HFFc6 (cell line): ENCODE results near the gene PNPLA7. TPM values are rescaled to one million over a fixed set of nuclear protein-coding genes. Genes with fewer than 3 reads are reported as not detected.
"Not testable (repeated sequence)": the region's sequence is repeated elsewhere in the genome, so short reads cannot be mapped to it uniquely, and the experiment has no call there.

Source experiments
- DNase-seq: peaks from one replicate; pipeline ENCODE4 v3.0.0-alpha.2; 2018
- H3K27ac Mint-ChIP-seq: 2 replicates; pipeline ENCODE4 v1.8.0; 2020; ENCODE audit warnings: mild to moderate bottlenecking, mixed read lengths
- H3K27me3 Mint-ChIP-seq: 2 replicates; pipeline ENCODE4 v1.8.0; 2021; ENCODE audit warnings: mild to moderate bottlenecking, moderate library complexity, mixed read lengths; ENCODE audit not compliant: insufficient read depth
- H3K36me3 Mint-ChIP-seq: 2 replicates; pipeline ENCODE4 v1.8.0; 2021; ENCODE audit warnings: low read depth, mixed read lengths
- H3K4me1 Mint-ChIP-seq: 2 replicates; pipeline ENCODE4 v1.8.0; 2020; ENCODE audit warnings: low read depth, mixed read lengths
- H3K4me3 Mint-ChIP-seq: 2 replicates; pipeline ENCODE4 v1.8.0; 2020; ENCODE audit warnings: mild to moderate bottlenecking, moderate library complexity, mixed read lengths
- H3K9me3 Mint-ChIP-seq: 2 replicates; pipeline ENCODE4 v1.8.0; 2020; ENCODE audit warnings: mild to moderate bottlenecking, mixed read lengths
- total RNA-seq, 6 experiments: library from RNA; stranded (reverse); fragmentation: NEBNext Ultra II Directional; extraction: Animal tissue kit (Norgen Biotek cat#: 25700); gene quantifications; 2 replicates in 1 of 6; 3 replicates in 5 of 6; pipeline ENCODE4 v1.2.3, GENCODE V29; 2021
- TF ChIP-seq, protein P1 (sequence below): fragments of 200-600 bp; sonication (generic); IDR thresholded peaks from 2 replicates; pipeline ENCODE4 v1.5.0; 2021; ENCODE audit warnings: antibody characterized with exemption, mild to moderate bottlenecking

PNPLA7 gene
- total RNA-seq, 6 experiments from 2014 or later = 0.20 to 0.90 (median 0.52) TPM

DNA sequence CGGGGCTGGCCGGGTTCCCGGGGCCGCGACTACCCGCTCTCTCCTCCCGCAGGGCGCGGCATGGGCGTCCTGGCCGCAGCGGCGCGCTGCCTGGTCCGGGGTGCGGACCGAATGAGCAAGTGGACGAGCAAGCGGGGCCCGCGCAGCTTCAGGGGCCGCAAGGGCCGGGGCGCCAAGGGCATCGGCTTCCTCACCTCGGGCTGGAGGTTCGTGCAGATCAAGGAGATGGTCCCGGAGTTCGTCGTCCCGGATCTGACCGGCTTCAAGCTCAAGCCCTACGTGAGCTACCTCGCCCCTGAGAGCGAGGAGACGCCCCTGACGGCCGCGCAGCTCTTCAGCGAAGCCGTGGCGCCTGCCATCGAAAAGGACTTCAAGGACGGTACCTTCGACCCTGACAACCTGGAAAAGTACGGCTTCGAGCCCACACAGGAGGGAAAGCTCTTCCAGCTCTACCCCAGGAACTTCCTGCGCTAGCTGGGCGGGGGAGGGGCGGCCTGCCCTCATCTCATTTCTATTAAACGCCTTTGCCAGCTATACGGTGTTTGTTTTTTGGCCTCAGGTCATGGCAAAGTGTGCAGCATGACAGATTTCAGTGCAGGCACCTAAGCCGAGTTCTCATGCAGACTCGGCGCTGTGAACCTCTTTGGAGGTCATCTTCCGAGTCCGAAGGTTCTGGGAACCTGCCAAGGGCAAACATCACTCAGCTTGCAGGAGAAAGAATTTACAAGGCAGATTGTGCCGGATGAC lies 2.0 kb upstream of the PNPLA7 start:
- H3K27me3 Mint-ChIP-seq = no peaks in the 10 kb centered on the region
- TF ChIP-seq, protein P1, sequence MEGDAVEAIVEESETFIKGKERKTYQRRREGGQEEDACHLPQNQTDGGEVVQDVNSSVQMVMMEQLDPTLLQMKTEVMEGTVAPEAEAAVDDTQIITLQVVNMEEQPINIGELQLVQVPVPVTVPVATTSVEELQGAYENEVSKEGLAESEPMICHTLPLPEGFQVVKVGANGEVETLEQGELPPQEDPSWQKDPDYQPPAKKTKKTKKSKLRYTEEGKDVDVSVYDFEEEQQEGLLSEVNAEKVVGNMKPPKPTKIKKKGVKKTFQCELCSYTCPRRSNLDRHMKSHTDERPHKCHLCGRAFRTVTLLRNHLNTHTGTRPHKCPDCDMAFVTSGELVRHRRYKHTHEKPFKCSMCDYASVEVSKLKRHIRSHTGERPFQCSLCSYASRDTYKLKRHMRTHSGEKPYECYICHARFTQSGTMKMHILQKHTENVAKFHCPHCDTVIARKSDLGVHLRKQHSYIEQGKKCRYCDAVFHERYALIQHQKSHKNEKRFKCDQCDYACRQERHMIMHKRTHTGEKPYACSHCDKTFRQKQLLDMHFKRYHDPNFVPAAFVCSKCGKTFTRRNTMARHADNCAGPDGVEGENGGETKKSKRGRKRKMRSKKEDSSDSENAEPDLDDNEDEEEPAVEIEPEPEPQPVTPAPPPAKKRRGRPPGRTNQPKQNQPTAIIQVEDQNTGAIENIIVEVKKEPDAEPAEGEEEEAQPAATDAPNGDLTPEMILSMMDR = no peak
- H3K9me3 Mint-ChIP-seq = no peaks in the 10 kb centered on the region
- peak overlapping the region; percentile 90 for H3K4me3 Mint-ChIP-seq
- DNase-seq = no peak
- H3K27ac Mint-ChIP-seq = peak overlapping the region; percentile 78
- H3K4me1 Mint-ChIP-seq = peaks cover 28% of the 10 kb centered on the region
- H3K36me3 Mint-ChIP-seq = peaks cover 19% of the 10 kb centered on the region

DNA sequence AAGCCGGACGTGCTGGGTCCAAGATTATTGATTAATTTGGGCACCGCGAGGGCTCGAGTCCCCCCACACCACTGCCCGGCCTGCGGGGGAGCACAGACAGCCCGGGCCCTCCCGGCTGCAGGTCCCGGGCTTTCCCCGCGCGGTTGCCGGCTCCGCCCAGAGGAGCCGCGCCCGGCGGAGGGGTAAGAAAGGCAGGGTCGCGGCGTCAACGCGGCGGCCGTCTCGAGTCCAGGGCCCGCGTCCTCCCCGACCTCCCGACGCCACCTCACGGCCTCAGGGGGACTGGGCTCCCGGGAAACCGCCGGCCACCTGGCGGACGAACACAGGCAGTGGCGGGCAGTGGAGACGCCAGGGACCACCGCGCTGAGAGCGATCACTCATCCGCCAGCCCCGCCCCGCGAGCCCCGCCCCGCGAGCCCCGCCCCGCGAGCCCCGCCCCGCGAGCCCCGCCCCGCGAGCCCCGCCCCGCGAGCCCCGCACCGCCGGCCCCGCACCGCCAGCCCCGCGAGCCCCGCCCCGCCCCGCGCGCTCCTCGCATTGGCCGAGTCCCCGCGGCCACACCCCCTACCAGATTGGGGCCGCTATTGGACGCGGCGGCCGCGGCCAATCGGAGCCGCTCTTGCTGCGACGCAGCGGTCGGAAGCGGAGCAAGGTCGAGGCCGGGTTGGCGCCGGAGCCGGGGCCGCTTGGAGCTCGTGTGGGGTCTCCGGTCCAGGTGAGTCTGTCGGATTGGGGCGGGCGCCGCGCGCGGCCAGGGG lies 1.2 kb upstream of the PNPLA7 start, which contains the start of gene MRPL41:
Gene MRPL41, plus strand, starts transcription at position 616 of the 758 bp plus-strand sequence. CDS start 203 bp downstream, outside the sequence.
- Mint-ChIP-seq H3K36me3 (peaks cover 19% of the 10 kb centered on the region), H3K9me3 (no peaks in the 10 kb centered on the region), H3K4me1 (peaks cover 28% of the 10 kb centered on the region), H3K27ac (peak within 1 kb of the TSS; percentile 78), H3K27me3 (no peaks in the 10 kb centered on the region), H3K4me3 (peak within 1 kb of the TSS; percentile 90)
- DNase-seq = peak; percentile 75
- TF ChIP-seq, protein P1 = peak; percentile 73

DNA sequence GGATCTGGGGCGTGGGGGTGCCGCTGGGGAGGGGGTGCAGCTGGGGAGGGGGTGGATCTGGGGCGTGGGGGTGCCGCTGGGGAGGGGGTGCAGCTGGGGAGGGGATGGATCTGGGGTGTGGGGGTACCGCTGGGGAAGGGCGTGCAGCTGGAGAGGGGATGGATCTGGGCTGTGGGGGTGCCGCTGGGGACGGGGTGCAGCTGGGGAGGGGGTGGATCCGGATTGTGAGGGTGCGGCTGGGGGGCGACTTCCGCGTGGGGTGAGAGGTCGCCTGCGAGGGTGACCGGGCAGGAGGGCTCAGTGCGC lies 709 bp upstream of the PNPLA7 start:
- H3K4me3 Mint-ChIP-seq = peak overlapping the region; percentile 57
- not testable (repeated sequence) for H3K27me3 Mint-ChIP-seq, H3K9me3 Mint-ChIP-seq, H3K27ac Mint-ChIP-seq, DNase-seq
- peaks cover 23% of the 10 kb centered on the region for H3K4me1 Mint-ChIP-seq
- H3K36me3 Mint-ChIP-seq = peaks cover 19% of the 10 kb centered on the region

DNA sequence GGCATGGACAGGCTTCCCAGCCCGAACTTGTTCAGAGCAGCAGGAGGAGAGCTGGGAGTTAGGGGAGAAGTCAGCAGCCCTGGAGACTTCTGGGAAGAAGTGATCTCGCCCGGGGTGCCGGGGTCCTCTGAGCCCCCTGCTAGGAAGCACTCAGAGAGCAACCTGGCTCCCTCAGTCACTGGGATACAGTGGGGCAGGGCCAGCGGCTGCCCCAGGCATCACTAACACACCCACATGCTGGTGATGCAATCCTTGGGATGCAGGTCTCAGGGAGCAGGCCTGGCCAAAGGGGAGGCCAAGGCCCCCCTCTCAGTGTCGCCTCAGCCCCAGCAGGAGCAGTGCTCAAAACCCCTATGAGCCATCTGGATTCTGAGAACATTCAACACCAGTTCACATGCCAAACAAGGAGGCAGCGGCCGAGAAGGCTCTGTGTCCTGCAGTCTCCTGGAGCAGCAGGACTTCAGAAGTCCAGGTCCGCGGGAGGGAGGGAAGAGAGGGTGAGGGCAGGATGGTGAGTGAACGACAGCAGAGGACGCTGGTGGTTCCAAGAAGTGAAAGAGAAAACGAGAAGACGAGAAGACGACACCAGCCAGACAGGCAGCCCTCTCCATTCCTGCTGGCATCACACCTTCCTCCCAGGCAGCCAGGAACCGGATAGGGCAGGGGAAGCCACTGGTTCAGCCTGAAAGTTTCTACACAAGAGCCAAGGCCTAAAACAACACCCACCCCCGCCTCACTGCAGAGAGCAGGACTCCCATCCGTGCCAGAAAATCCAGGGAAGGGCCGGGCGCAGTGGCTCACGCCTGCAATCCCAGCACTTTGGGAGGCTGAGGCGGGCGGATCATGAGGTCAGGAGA lies 2.3 kb downstream of the PNPLA7 start:
- TF ChIP-seq, protein P1 = no peak
- H3K27ac Mint-ChIP-seq = no peak overlapping the region
- no peaks in the 10 kb centered on the region; the same call in 1 of the 2 replicates for H3K27me3 Mint-ChIP-seq
- H3K4me3 Mint-ChIP-seq = no peak overlapping the region
- peaks cover 21% of the 10 kb centered on the region for H3K4me1 Mint-ChIP-seq
- no peaks in the 10 kb centered on the region for H3K9me3 Mint-ChIP-seq
- H3K36me3 Mint-ChIP-seq = peaks cover 5% of the 10 kb centered on the region
- no peak for DNase-seq

DNA sequence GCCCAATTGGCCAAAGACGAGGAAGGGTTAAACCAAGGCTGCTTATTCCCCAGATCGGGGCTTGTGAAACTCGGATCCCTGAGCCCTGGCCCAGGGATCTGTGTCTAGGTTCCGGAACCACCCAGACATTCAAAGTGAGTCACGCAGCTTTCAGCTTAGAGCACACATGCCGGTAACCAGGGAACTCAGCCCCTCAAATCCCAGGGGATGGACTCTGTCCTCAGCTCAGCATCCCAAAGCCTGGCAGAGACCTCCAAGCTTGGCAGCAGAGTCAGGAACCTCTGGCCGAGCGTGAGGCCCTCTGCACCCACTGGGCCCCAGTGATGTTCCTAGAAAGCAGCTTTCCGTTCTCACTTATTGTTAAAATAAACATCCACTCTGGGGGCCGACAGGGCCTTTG lies 5.1 kb downstream of the PNPLA7 start:
- H3K27ac Mint-ChIP-seq = no peak overlapping the region

More for the DNA sequence above, 5.1 kb downstream of the PNPLA7 start:
- no peak for DNase-seq
- TF ChIP-seq, protein P1 = no peak
- H3K9me3 Mint-ChIP-seq = no peaks in the 10 kb centered on the region
- H3K27me3 Mint-ChIP-seq = no peaks in the 10 kb centered on the region; the same call in none of the 2 replicates
- H3K36me3 Mint-ChIP-seq = no peaks in the 10 kb centered on the region
- peaks cover 10% of the 10 kb centered on the region for H3K4me1 Mint-ChIP-seq
- H3K4me3 Mint-ChIP-seq = no peak overlapping the region
